Loucy (cell line): ENCODE data around the gene ARHGAP24.

ENCODE experiments used
- H2AFZ ChIP-seq: fragments of 200-600 bp; sonication (generic); 2 replicates; pipeline ENCODE4 v1.6.0; 2016; ENCODE audit warnings: antibody characterized with exemption, mild to moderate bottlenecking, low read length, moderate library complexity
- H3F3A ChIP-seq: fragments of 200-600 bp; 2 replicates; pipeline ENCODE4 v1.6.0; 2016; ENCODE audit warnings: antibody characterized with exemption, low read depth, mild to moderate bottlenecking
- H3K27me3 ChIP-seq: fragments of 200-600 bp; sonication (generic); 2 replicates; pipeline ENCODE4 v1.6.1; 2014; ENCODE audit warnings: low read length, mild to moderate bottlenecking; ENCODE audit not compliant: insufficient read depth, poor library complexity, severe bottlenecking
- H3K36me3 ChIP-seq: fragments of 200-600 bp; sonication (generic); 2 replicates; pipeline ENCODE4 v1.6.1; 2016; ENCODE audit warnings: low read length; ENCODE audit not compliant: insufficient read depth
- H3K4me1 ChIP-seq: fragments of 200-600 bp; sonication (generic); 2 replicates; pipeline ENCODE4 v1.5.1; 2014; ENCODE audit warnings: low read length, mild to moderate bottlenecking; ENCODE audit not compliant: insufficient read depth, poor library complexity, severe bottlenecking
- H3K4me2 ChIP-seq: fragments of 200-600 bp; sonication (generic); 2 replicates; pipeline ENCODE4 v1.6.0; 2014; ENCODE audit warnings: antibody characterized with exemption, low read length, low read depth, mild to moderate bottlenecking; ENCODE audit not compliant: poor library complexity, severe bottlenecking
- H3K4me3 ChIP-seq: fragments of 200-600 bp; sonication (generic); 2 replicates; pipeline ENCODE4 v1.5.1; 2014; ENCODE audit warnings: low read length, mild to moderate bottlenecking, mixed read lengths; ENCODE audit not compliant: poor library complexity, severe bottlenecking
- H3K79me2 ChIP-seq: fragments of 200-600 bp; sonication (generic); 2 replicates; pipeline ENCODE4 v1.6.1; 2014; ENCODE audit warnings: low read length; ENCODE audit not compliant: insufficient read depth
- H3K9ac ChIP-seq: fragments of 200-600 bp; sonication (generic); 2 replicates; pipeline ENCODE4 v1.6.0; 2014; ENCODE audit warnings: mild to moderate bottlenecking, low read depth, low read length, moderate library complexity; ENCODE audit not compliant: poor library complexity, severe bottlenecking
- H3K9me2 ChIP-seq: fragments of 200-600 bp; sonication (generic); replicated peaks from 2 replicates; pipeline ENCODE4 v1.6.1; 2016; ENCODE audit warnings: low read depth, low read length, mixed read lengths
- H3K9me3 ChIP-seq: fragments of 200-600 bp; sonication (generic); 2 replicates; pipeline ENCODE4 v1.6.1; 2014; ENCODE audit warnings: mild to moderate bottlenecking, antibody characterized with exemption, low read length, low read depth; ENCODE audit not compliant: insufficient read depth
- H4K20me1 ChIP-seq: fragments of 200-600 bp; sonication (generic); 2 replicates; pipeline ENCODE4 v1.6.0; 2014; ENCODE audit warnings: antibody characterized with exemption, low read length, mild to moderate bottlenecking; ENCODE audit not compliant: insufficient read depth, poor library complexity, severe bottlenecking
- CTCF ChIP-seq: fragments of 200-600 bp; sonication (generic); conservative IDR thresholded peaks from 2 replicates; pipeline ENCODE4 v1.5.1; 2014; ENCODE audit warnings: mild to moderate bottlenecking, antibody characterized with exemption, low read length
- EZH2phosphoT487 ChIP-seq: fragments of 200-600 bp; IDR thresholded peaks from 2 replicates; pipeline ENCODE4 v1.6.1; 2018; ENCODE audit warnings: antibody characterized with exemption, mild to moderate bottlenecking, moderate library complexity, borderline replicate concordance

Gene ARHGAP24

GRCh38 chr4:85738721-85739120 is 263.8 kb downstream of the ARHGAP24 start:
- Histone ChIP-seq H3K79me2 (no peaks in the 10 kb centered on the region), H3K36me3 (no peaks in the 10 kb centered on the region), H3F3A (no peaks in the 10 kb centered on the region), H3K9ac (no peak overlapping the region), H3K9me2 (no peaks in the 10 kb centered on the region), H3K4me3 (no peak overlapping the region), H3K4me2 (no peak overlapping the region), H2AFZ (no peak overlapping the region), H3K4me1 (no peaks in the 10 kb centered on the region), H3K27me3 (no peaks in the 10 kb centered on the region), H4K20me1 (no peaks in the 10 kb centered on the region), H3K9me3 (no peaks in the 10 kb centered on the region)
- TF ChIP-seq CTCF: no peak
- no peak for TF ChIP-seq EZH2phosphoT487

DNA sequence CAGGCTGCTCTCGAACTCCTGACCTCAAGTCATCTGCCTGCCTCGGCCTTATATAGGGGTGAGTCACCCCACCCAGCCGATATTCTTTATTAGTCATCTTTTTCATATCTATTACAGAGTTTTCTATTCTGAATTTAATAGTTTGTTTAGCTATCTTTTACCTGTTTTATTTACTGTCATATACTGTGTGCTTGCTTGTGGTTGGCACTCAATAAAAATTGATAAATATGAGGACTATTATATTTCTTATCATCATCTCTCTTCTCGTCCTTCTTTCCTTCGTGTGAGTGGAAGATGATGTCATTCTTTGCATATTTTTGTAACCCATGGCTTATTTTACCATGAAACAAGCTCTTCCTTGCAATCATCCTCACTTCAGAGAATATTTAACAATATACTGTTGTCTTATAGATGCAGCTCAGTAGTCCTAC is 265.5 kb downstream of the ARHGAP24 start:
- Histone ChIP-seq H3K27me3 (no peaks in the 10 kb centered on the region), H3K9me2 (no peaks in the 10 kb centered on the region), H3K79me2 (no peaks in the 10 kb centered on the region), H3K9ac (no peak overlapping the region), H4K20me1 (no peaks in the 10 kb centered on the region), H3K4me1 (no peaks in the 10 kb centered on the region), H3K4me3 (no peak overlapping the region), H3K4me2 (no peak overlapping the region), H2AFZ (no peak overlapping the region), H3K36me3 (no peaks in the 10 kb centered on the region), H3F3A (no peaks in the 10 kb centered on the region), H3K9me3 (no peaks in the 10 kb centered on the region)
- TF ChIP-seq CTCF (no peak), EZH2phosphoT487 (no peak)

DNA sequence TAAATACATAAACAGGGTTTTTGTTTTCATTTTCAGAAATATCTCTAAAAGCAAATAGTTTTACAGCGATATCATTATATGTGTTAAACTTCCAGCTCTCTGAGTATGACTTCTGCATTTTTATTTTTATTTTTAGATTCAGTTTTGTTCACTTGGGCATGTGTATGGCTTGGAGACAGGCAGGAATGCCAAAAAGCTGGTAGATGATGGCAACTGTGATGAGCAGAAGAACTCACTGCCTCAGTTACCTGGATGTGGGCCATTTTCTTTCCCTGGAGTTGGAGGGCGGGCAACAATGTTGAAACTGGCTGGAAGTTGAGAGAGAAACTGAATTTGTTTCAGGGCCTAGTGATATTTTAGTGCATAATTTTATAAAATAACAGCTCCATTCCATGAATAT is 266.4 kb downstream of the ARHGAP24 start:
- H3K4me1 ChIP-seq: no peaks in the 10 kb centered on the region
- TF ChIP-seq CTCF (no peak), EZH2phosphoT487 (no peak)
- H3K4me2 ChIP-seq: no peak overlapping the region
- no peaks in the 10 kb centered on the region for H3K27me3 ChIP-seq
- H4K20me1 ChIP-seq: no peaks in the 10 kb centered on the region
- no peaks in the 10 kb centered on the region for H3K9me3 ChIP-seq
- no peak overlapping the region for H2AFZ ChIP-seq
- no peaks in the 10 kb centered on the region for H3K9me2 ChIP-seq
- H3F3A ChIP-seq: no peaks in the 10 kb centered on the region
- H3K9ac ChIP-seq: no peak overlapping the region
- H3K4me3 ChIP-seq: no peak overlapping the region
- no peaks in the 10 kb centered on the region for H3K36me3 ChIP-seq
- no peaks in the 10 kb centered on the region for H3K79me2 ChIP-seq
